NCI-H1105 (cell line): ENCODE results near the gene ARMC3.
"Not testable (repeated sequence)": the region's sequence is repeated elsewhere in the genome, so short reads cannot be mapped to it uniquely, and the experiment has no call there.

ENCODE experiments used
- DNase-seq: peaks from one replicate; lab custom pipeline; 2025; lab: John Stamatoyannopoulos, UW

The ARMC3 gene

DNA sequence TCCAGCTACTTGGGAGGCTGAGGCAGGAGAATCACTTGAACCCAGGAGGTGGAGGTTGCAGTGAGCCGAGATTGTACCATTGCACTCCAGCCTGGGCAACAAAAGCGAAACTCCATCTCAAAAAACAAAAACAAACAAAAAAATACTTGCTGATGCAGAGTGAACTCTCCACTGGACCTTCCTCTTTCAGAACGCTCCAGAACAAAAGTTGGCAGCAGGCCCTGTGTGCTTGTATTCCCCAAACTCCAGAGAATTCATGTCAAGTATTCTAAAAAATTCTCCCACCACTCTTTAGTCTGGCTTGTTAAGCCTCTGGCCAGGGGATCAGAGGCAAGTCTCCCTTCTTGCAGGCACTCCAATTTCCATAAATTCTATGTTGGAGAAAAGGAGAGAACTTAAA lies 144.7 kb downstream of the ARMC3 start:
- DNase-seq = not testable (repeated sequence)

DNA sequence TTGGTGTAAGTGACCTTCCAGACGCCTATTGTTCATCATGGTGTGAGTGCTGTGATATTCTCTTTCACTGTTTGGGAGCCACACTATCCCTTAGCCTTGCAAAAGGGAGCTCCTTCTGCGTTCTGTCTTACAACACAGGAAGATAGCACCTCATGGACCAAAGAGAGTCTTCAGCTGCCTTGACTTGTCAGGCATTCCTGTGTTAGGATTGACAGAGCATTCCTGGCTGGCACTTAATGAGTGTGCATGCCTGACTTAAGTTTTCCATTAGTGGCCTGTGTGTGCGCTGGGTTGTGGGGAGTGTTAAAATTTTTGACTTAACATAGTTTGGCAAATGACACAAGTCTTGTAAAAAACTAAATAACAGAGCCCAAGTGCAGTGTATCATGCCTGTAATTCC lies 145.7 kb downstream of the ARMC3 start:
- no peak for DNase-seq

DNA sequence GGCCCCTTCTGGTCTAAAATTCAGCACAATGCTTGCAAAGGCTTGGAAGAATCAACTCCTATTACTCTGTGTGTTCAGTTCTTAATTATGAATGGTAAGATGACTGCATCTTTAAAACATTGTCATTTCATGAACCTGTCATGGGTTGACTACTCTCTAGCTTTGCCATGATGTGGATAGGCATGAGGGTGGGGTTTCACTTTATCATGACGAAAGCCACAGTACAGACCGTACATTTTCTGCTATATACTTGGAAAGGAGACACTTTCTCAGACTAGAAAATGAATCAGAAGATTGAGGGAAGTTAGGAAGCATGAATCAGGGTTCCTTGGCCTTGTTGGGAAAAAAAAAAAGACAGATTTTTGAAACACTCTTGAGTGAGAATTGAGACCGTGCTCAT lies 147.8 kb downstream of the ARMC3 start:
- no peak for DNase-seq

DNA sequence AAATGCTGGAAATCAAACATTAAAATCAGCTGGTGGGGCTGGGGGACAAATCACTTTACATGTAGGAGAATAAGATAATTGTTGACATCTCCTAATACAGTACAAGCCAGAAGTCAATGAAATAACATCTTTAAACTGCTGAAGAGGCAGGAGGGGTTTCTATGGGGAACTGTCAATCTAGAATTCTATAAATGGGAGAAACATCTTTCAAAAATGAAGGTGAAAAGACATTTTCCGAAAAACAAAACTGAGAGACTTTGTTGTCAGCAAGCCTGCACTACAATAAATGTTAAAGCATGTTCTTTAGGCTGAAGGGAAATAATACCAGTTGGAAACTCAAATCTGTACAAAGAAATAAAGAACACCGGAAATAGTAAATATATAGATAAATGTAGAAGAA lies 150.3 kb downstream of the ARMC3 start:
- no peak for DNase-seq

DNA sequence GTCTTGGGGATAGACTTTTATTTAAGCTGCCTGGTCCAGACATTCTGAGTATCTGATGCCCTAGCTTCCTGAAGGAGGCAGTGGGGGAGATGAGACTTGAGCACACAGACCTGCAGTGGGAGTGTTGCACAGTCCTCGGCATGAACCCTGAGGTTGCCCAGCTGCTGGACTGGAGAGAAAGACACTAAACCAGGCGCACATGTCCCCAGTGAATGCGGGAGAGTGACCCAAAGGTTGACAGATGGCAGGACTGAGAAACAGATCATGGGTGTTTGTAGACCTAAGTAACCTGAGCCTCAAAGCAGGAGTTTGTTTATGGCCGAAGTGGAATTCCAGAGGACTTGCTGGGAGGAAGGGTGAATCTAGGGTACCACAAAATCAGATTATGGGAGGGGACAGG lies 151.8 kb downstream of the ARMC3 start:
- DNase-seq = no peak

DNA sequence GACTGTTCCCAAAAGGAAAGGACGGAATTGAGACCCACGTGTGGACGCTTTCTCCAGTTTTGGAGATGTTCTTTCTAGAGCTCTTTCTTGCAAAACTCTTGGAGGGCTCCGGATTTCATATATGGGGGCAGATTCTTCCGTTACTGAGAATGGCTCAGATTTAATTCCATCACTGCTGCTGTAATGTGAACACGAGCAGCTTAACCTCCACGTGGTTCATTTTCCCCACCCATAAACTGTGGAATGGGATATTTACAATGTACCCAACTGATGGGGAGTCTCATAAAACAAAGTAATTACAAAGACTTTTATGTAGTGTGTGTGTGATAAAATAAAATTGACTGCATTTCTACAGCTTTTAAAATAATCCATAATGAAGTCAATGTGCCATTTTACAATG lies 152.4 kb downstream of the ARMC3 start:
- DNase-seq = no peak

DNA sequence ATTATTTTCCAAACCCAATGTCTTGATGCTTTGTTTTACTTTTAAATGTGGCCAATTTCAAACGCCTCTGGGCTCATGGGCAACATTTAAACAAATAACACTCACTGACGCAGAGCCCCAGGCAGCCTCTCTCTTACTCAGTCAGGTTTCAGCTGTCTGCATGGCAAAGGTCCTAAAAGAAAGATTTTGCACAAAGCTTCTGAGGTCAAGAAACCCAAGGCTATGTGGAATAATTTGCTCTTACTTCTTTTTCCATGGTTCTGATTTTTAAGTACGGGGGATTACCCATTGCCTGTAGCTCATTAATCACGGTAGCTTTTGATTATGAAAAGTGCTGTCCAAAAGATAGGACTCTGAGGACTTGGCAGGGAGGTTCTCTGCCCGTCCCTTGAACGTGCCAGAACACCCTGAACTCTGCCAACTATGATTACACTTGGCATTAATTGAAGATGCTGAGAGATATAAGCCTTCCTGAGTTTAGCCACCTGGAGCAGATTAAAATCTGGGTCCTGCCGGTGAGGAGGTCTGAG lies 153.4 kb downstream of the ARMC3 start:
- no peak for DNase-seq

DNA sequence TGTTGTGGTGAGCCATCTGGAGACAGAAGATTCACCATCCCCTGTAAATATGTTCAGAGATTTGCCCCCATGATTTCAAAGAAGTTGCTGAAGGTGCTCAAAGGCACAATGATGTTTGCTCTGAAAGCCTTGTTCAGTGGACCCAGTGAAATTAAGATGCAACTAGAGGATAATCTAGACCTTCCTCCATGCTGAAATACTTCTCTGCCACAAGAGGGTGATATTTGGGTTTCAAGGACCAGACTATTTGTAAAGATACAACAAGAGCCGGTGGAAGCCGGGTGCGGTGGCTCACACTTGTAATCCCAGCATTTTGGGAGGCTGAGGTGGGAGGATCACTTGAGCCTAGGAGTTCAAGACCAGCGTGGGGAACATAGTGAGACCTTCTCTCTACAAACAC lies 154.0 kb downstream of the ARMC3 start:
- DNase-seq = no peak
